Fibroblast of the aortic adventitia (primary cell): ENCODE data around the gene RFX5. TPM values are rescaled to one million over a fixed set of nuclear protein-coding genes. Genes with fewer than 3 reads are reported as not detected.
A peak's percentile ranks its signal among the peaks of the same experiment; 100 is the strongest.
"Not testable (repeated sequence)": the region's sequence is repeated elsewhere in the genome, so short reads cannot be mapped to it uniquely, and the experiment has no call there.

ENCODE experiments used
- DNase-seq: peaks from one replicate; pipeline ENCODE4 v3.0.0-alpha.2; 2010; ENCODE audit warnings: low read depth
- H3K4me3 ChIP-seq: 2 replicates; pipeline ENCODE4 v1.5.1; 2011; ENCODE audit warnings: low read depth, mild to moderate bottlenecking, control low read depth, low read length, moderate library complexity
- CTCF ChIP-seq: IDR thresholded peaks from 2 replicates; pipeline ENCODE4 v1.5.1; 2011; ENCODE audit warnings: mild to moderate bottlenecking, low read length, control low read depth, inconsistent platforms; ENCODE audit not compliant: insufficient read depth
- total RNA-seq: library from RNA; depleted of rRNA; stranded (reverse); fragments of >200 nt; gene quantifications from 2 replicates; pipeline ENCODE4 v1.2.3, GENCODE V29; 2012; ENCODE audit warnings: low replicate concordance

RFX5 gene
- 27.1 and 32.8 TPM in 2 replicates for total RNA-seq

GRCh38 chr1:151346769-151347522 is at the start of gene RFX5:
TSS of gene RFX5 (minus strand) at chr1:151347252. CDS start at chr1:151346320, 932 bp downstream.
- no peak for TF ChIP-seq CTCF
- H3K4me3 ChIP-seq = peak within 1 kb of the TSS; percentile 89
- peak; percentile 98 for DNase-seq

- not testable (repeated sequence) for H3K4me3 ChIP-seq, DNase-seq
These were observed 49.2 kb upstream of the RFX5 start for GRCh38 chr1:151396265-151396664.

- no peak for TF ChIP-seq CTCF
- DNase-seq = no peak
- H3K4me3 ChIP-seq = no peak overlapping the region
These were observed 46.5 kb upstream of the RFX5 start for GRCh38 chr1:151393583-151393982.

- no peak overlapping the region for H3K4me3 ChIP-seq
- DNase-seq = no peak
- TF ChIP-seq CTCF = no peak
These were observed 44.1 kb upstream of the RFX5 start for GRCh38 chr1:151391079-151391563.

GRCh38 chr1:151390221-151391078 is 43.4 kb upstream of the RFX5 start:
- H3K4me3 ChIP-seq, DNase-seq: not testable (repeated sequence)

GRCh38 chr1:151386002-151386401 is 39.0 kb upstream of the RFX5 start:
- TF ChIP-seq CTCF = no peak
- DNase-seq = no peak
- H3K4me3 ChIP-seq = no peak overlapping the region

- no peak overlapping the region for H3K4me3 ChIP-seq
- no peak for TF ChIP-seq CTCF
- DNase-seq = no peak
These were observed 37.5 kb upstream of the RFX5 start for GRCh38 chr1:151384584-151384983.
